ENCODE measurements around the gene BCL2L13.
A peak's percentile ranks its signal among the peaks of the same experiment; 100 is the strongest.
"Not testable (repeated sequence)": the region's sequence is repeated elsewhere in the genome, so short reads cannot be mapped to it uniquely, and the experiment has no call there.

The BCL2L13 gene

GRCh38 chr22:17638432-17639246 lies at the start of gene BCL2L13:
Gene BCL2L13 (plus strand): TSS chr22:17638757. CDS start chr22:17655712, 16,955 bp downstream.
- DNase-seq (ENCODE audit: low spot score) = peak; percentile 96

GRCh38 chr22:17589810-17590375 lies 48.7 kb upstream of the BCL2L13 start:
- no peak for DNase-seq (ENCODE audit: low spot score)

DNA sequence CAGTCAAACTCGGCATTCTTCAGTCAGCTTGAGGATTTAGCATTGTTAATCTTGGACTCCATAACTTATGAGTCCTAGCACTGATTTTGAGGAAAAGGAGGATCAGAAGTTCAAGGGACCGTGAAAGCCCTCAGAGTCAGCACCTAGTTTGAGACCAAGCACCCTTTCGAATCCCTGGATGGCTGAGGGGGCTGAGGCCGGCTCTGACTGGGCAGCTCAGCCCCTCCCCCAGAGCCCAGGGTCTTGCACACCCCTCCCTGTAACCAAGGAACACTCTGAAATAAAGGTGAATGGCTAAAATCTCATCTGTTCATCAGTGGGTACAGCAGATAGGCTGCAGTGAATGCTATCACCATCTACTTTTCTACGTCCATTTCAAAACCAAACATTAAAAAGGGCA lies 48.0 kb upstream of the BCL2L13 start:
- DNase-seq (ENCODE audit: low spot score) = no peak

- DNase-seq (ENCODE audit: low spot score) = no peak
Observed at GRCh38 chr22:17592201-17592600, 46.4 kb upstream of the BCL2L13 start.

- no peak for DNase-seq (ENCODE audit: low spot score)
Observed at GRCh38 chr22:17596226-17596625, 42.3 kb upstream of the BCL2L13 start.

GRCh38 chr22:17597217-17597616 lies 41.3 kb upstream of the BCL2L13 start:
- no peak for DNase-seq (ENCODE audit: low spot score)

DNA sequence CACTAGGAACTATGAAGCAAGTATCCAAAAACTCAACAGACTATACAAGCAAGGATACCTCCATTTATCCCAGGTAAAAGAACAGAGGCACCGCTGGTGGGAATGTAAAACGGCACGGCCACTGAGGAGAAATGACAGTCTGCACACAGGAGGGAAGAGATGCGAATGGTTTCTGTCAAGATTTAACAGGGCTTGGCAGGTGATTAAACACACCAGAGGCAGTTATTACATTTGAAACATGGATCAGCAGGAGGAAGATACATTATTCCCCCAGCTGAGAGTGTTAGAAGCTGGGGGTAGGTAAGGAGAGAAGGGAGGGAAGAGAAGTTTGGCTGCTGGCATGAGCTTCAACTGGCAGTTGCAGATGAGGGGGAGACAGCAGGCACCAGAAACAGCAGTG lies 40.2 kb upstream of the BCL2L13 start:
- DNase-seq (ENCODE audit: low spot score) = no peak

DNA sequence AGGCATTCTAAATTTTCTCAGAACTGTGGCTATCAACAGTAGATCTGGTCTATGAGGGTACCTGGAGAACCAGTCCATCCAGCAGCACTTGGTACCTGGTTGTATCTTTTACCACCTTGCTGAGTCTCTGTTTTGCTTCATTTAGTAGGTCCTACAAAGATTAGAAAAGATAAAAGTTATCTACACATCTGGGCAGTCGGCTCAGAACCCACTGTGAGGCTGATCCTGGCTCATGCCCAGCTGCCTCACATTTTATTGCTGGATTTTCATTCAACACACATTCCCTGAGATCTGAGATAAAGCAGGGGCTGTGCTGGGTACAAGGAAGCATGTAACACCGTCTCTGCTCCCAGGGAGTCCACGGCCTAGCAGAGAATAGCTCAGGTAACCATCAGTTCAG lies 37.5 kb upstream of the BCL2L13 start:
- DNase-seq (ENCODE audit: low spot score) = no peak

DNA sequence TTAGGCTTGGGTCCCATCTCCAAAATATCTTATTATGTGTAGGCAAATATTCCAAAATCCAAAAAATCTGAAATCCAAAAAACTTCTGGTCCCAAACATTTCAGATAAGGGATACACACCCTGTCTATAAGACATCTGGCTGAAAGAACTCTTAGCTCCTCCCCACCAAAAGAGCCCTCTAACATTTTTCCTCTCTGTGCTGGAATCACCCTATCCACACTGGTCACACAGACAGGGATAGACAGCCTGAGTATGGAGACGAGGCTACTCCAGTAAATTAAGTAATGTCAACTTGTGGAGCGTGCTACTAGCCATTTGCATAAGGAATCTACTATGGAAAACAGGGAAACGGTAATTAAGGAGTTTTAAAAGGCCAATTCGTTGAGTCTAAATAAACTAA lies 34.9 kb upstream of the BCL2L13 start:
- no peak for DNase-seq (ENCODE audit: low spot score)

DNA sequence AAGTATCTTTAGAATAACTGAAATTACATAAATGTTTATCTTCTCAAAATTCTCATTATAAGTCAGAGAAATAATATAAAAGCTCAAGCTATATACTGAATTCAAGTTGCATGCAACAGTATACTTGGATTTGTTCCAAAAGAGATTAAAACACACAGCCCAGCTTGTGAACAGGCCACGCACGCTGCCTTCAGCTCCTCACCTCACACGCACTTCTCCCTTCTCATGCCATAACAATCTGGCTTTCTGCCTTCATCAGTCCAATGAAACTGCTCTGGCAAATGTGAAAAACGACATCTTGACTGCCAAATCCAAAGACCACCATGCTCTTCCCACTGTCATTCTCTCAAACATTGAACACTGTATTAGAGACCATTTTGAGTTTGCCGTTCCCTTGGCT lies 32.1 kb upstream of the BCL2L13 start:
- DNase-seq (ENCODE audit: low spot score) = no peak

DNA sequence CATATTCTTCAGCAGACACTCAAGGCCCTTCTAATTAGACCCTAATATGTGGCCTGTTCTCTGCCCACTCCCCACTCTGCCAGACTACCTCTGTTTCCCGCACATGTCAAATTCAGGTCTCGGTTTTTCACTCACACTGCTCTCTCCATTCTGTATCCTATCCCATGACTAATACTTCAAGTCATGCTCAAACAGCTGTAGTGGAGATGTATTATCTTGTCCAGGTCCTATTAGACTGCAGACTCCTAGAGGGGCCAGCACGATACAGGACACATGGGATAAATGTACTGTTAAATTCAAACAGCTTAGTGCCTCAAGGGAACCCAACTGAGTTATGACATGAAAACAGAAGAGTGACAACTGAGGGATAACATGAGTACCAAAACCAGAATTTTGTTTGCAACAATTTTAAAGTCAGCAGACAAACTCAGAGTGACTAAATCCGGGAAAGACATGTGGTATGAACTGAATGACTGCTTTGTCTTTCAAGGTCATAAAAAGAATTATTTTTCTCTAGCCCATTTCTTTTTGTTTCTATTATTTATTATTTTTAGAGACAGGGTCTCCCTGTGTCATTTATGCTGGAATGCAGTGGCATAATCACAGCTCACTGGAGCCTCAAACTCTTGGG lies 30.6 kb upstream of the BCL2L13 start:
- peak; percentile 58 for DNase-seq (ENCODE audit: low spot score)

GRCh38 chr22:17612057-17612456 lies 26.5 kb upstream of the BCL2L13 start:
- no peak for DNase-seq (ENCODE audit: low spot score)

DNA sequence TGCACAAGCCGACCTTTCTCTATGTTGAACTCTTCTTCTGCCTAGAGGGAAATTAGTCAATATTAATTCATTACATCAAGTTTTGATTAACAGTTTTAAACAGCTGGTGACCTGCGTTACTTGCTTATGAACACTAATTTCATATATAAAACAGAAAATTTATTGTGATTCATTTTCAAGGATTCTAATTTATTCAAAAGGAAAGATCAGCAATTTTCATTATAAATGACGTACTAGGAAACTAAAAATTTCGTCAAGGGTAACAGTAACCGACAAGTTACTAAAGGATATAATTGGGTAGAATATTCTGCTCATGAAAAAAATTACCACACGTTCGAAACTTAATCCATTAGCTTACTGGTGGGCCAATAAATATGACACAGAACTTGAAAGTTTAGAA lies 25.3 kb upstream of the BCL2L13 start:
- no peak for DNase-seq (ENCODE audit: low spot score)

- no peak for DNase-seq (ENCODE audit: low spot score)
Observed at GRCh38 chr22:17627961-17628405, 10.6 kb upstream of the BCL2L13 start.

- DNase-seq (ENCODE audit: low spot score) = peak; percentile 98
Observed at GRCh38 chr22:17628406-17629172, 10.0 kb upstream of the BCL2L13 start, which contains the start of gene ATP6V1E1. Gene ATP6V1E1 (minus strand): TSS chr22:17628749. CDS start chr22:17628635, 114 bp downstream.

- no peak for DNase-seq (ENCODE audit: low spot score)
Observed at GRCh38 chr22:17629173-17629489, 9.4 kb upstream of the BCL2L13 start.

GRCh38 chr22:17629641-17630040 lies 8.9 kb upstream of the BCL2L13 start:
- DNase-seq (ENCODE audit: low spot score) = no peak

GRCh38 chr22:17631076-17631565 lies 7.4 kb upstream of the BCL2L13 start:
- no peak for DNase-seq (ENCODE audit: low spot score)

GRCh38 chr22:17633217-17633997 lies 5.2 kb upstream of the BCL2L13 start:
- peak; percentile 58 for DNase-seq (ENCODE audit: low spot score)

GRCh38 chr22:17633998-17634323 lies 4.6 kb upstream of the BCL2L13 start:
- no peak for DNase-seq (ENCODE audit: low spot score)

DNA sequence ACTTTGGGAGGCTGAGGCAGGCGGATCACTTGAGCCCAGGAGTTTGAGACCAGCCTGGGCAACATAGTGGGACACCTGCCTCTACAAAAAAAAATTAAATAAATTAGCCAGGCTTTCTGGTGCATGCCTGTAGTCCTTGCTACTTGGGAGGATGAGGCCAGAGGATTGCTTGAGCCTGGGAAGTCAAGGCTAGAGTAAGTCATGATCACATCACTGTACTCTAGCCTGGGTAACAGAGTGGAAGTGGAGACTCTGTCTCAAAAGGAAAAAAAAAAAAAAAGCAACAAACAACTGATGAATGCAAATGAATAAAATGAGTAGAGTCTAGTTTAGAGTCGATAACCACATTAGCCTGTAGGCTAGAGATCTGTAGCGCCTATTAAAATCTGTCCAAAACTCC lies 3.9 kb upstream of the BCL2L13 start:
- DNase-seq (ENCODE audit: low spot score) = no peak

DNA sequence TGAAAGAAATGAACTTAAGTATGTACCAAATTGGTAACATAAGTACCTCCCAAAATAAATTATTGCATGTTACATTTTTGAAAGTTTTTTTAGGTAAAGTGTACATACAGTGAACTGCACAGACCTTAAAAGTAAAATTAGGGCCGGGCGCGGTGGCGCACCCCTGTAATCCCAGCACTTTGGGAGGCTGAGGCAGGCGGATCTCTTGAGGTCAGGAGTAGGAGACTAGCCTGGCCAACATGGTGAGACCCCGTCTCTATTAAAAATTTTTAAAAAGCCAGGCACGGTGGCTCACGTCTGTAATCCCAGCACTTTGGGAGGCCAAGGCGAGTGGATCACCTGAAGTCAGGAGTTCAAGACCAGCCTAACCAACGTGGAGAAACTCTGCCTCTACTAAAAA lies 1.7 kb upstream of the BCL2L13 start:
- not testable (repeated sequence) for DNase-seq (ENCODE audit: low spot score)
